Lower leg skin (tissue), 3 donors: ENCODE data around the gene RASA3.

Source experiments
- CTCF ChIP-seq, 3 donors: fragments of 450-650 bp; IDR thresholded peaks; one replicate each; pipeline ENCODE4 v1.5.1; 2016; ENCODE audit warnings: antibody characterized with exemption in 3 of 3, mild to moderate bottlenecking in 3 of 3, moderate library complexity in 2 of 3
- POLR2A ChIP-seq, 2 donors: fragments of 450-650 bp; IDR thresholded peaks; one replicate each; pipeline ENCODE4 v1.6.1; 2016 to 2017; ENCODE audit warnings: antibody characterized with exemption in 2 of 2, mild to moderate bottlenecking in 1 of 2, moderate library complexity in 1 of 2

GRCh38 chr13:114122591-114123211 is 9.7 kb downstream of the RASA3 start:
- TF ChIP-seq CTCF (IDR thresholded peaks at IDR 0.05) (no peak), POLR2A (IDR thresholded peaks at IDR 0.05) (no peak)
